K562 (cell line): ENCODE measurements around the gene ARL14. TPM values are rescaled to one million over a fixed set of nuclear protein-coding genes. Genes with fewer than 3 reads are reported as not detected.

Experiments used
- ATAC-seq: fragments of 200-7000 bp; cut with Tn5 transposase; 3 replicates; pipeline ENCODE4 v1.9.1; 2020; ENCODE audit warnings: moderate library complexity
- BruUV-seq: library from RNA; stranded (reverse); fragments of 400-500 nt; replicated peaks from 2 replicates; lab custom pipeline; 2021; lab: Mats Ljungman, UMichigan
- CTCF ChIA-PET: fragments of 300-600 bp; formaldehyde crosslinking; extraction: SDS; loops from one replicate; lab custom pipeline; 2021; ENCODE audit warnings: low intra/inter-chr PET ratio; lab: Yijun Ruan, JAX
- POLR2A ChIA-PET: fragments of 300-600, 350-650 bp; sonication (Branson Sonifier 250); formaldehyde crosslinking; extraction: SDS; loops from one replicate; lab custom pipeline; 2021; ENCODE audit warnings: antibody characterized with exemption, inconsistent platforms; lab: Yijun Ruan, JAX
- DNase-seq, 4 experiments: peaks; one replicate each; pipeline versions ENCODE4 v3.0.0 to v3.0.0-alpha.2; 2011 to 2018; ENCODE audit warnings: low spot score in 3 of 4, mixed read lengths in 3 of 4; ENCODE audit errors: extremely low read depth in 1 of 4
- FAIRE-seq: peaks from 2 replicates; lab custom pipeline; 2011; peaks lifted over from hg19 to GRCh38; lab: Jason Lieb, UNC
- H2AFZ ChIP-seq: 2 replicates; pipeline ENCODE4 v1.6.0; 2011; ENCODE audit warnings: low read depth, low read length, control low read depth, inconsistent platforms
- H3K27ac ChIP-seq: fragments of 200-600 bp; 3 replicates; pipeline ENCODE4 v1.8.0; 2011; ENCODE audit warnings: low read depth, mild to moderate bottlenecking, control low read depth, inconsistent platforms, low read length, moderate library complexity, mixed read lengths; ENCODE audit errors: extremely low read depth
- H3K27me3 ChIP-seq, 2 experiments: fragments of 300-600 bp in 1 of 2; 2 replicates in 1 of 2; 3 replicates in 1 of 2; pipeline versions ENCODE4 v1.6.0 to v1.8.0; 2011; ENCODE audit warnings: inconsistent platforms in 2 of 2, low read length in 2 of 2, mild to moderate bottlenecking in 1 of 2, mixed read lengths in 1 of 2, moderate library complexity in 1 of 2; ENCODE audit not compliant: control insufficient read depth in 2 of 2, insufficient read depth in 2 of 2
- H3K36me3 ChIP-seq: fragments of 300-600 bp; 3 replicates; pipeline ENCODE4 v1.8.0; 2011; ENCODE audit warnings: mild to moderate bottlenecking, low read length, inconsistent platforms; ENCODE audit not compliant: control insufficient read depth, insufficient read depth
- H3K4me1 ChIP-seq, 2 experiments: fragments of 200-600 bp in 1 of 2; replicated peaks in 1 of 2; 2 replicates in 1 of 2; 3 replicates in 1 of 2; pipeline versions ENCODE4 v1.5.1 to v1.8.0; 2011; ENCODE audit warnings: inconsistent platforms in 2 of 2, low read length in 2 of 2, mild to moderate bottlenecking in 1 of 2, mixed read lengths in 1 of 2, moderate library complexity in 1 of 2; ENCODE audit not compliant: control insufficient read depth in 2 of 2, insufficient read depth in 2 of 2
- H3K4me2 ChIP-seq: 2 replicates; pipeline ENCODE4 v1.6.1; 2011; ENCODE audit warnings: low read length, control low read depth, inconsistent platforms, mixed read lengths; ENCODE audit not compliant: insufficient read depth
- H3K4me3 ChIP-seq: fragments of 200-600 bp; sonication (generic), shearing (Covaris generic); 2 replicates; pipeline ENCODE4 v1.5.1; 2016; ENCODE audit warnings: control low read depth, inconsistent platforms
- H3K79me2 ChIP-seq: fragments of 200-600 bp; 3 replicates; pipeline ENCODE4 v1.8.0; 2011; ENCODE audit warnings: low read length, inconsistent platforms; ENCODE audit not compliant: control insufficient read depth, insufficient read depth
- H3K9ac ChIP-seq, 2 experiments: 2 replicates each; pipeline versions ENCODE4 v1.6.0 to v1.6.1; 2011; ENCODE audit warnings: low read depth in 2 of 2, low read length in 2 of 2, control low read depth in 1 of 2, inconsistent platforms in 1 of 2, mild to moderate bottlenecking in 1 of 2, mixed read lengths in 1 of 2; ENCODE audit not compliant: insufficient read depth in 1 of 2
- H3K9me1 ChIP-seq: one replicate; pipeline ENCODE4 v1.6.0; 2011; ENCODE audit warnings: inconsistent platforms, mild to moderate bottlenecking, low read length, moderate library complexity; ENCODE audit not compliant: control insufficient read depth, insufficient read depth
- H3K9me3 ChIP-seq: replicated peaks from 2 replicates; pipeline ENCODE4 v1.5.1; 2011; ENCODE audit warnings: low read depth, low read length, inconsistent platforms; ENCODE audit not compliant: control insufficient read depth, insufficient read depth
- H4K20me1 ChIP-seq: replicated peaks from 2 replicates; pipeline ENCODE4 v1.6.1; 2011; ENCODE audit warnings: low read length, inconsistent platforms, mixed read lengths; ENCODE audit not compliant: control insufficient read depth, insufficient read depth
- ARID4B ChIP-seq: sonication (generic); formaldehyde crosslinking; IDR thresholded peaks from 2 replicates; pipeline ENCODE4 v1.8.0; 2022; ENCODE audit warnings: mild to moderate bottlenecking, missing genetic modification reagents
- ATF3 ChIP-seq, 2 experiments: fragments of 450-650 bp in 1 of 2; sonication (generic) in 1 of 2; formaldehyde crosslinking in 1 of 2; IDR thresholded peaks in 1 of 2; conservative IDR thresholded peaks in 1 of 2; 2 replicates each; pipeline versions ENCODE4 v1.6.1 to v1.8.1; 2016 to 2023; ENCODE audit warnings: mild to moderate bottlenecking in 2 of 2, moderate library complexity in 2 of 2, inconsistent platforms in 1 of 2, missing genetic modification reagents in 1 of 2
- STAG1 ChIP-seq: sonication (generic); formaldehyde crosslinking; IDR thresholded peaks from 2 replicates; pipeline ENCODE4 v1.5.0; 2020; ENCODE audit warnings: missing genetic modification reagents, borderline replicate concordance
- STAT6 ChIP-seq: sonication (generic); formaldehyde crosslinking; IDR thresholded peaks from 2 replicates; pipeline ENCODE4 v1.8.1; 2023; ENCODE audit warnings: mild to moderate bottlenecking, missing genetic modification reagents
- THRAP3 ChIP-seq: fragments of 450-650 bp; IDR thresholded peaks from 2 replicates; pipeline ENCODE4 v1.6.1; 2016; ENCODE audit warnings: mild to moderate bottlenecking, inconsistent platforms, borderline replicate concordance
- ZFP36 ChIP-seq: fragments of 150-350 bp; IDR thresholded peaks from 2 replicates; pipeline ENCODE4 v1.6.1; 2018; ENCODE audit warnings: low read length, low read depth; ENCODE audit not compliant: partially characterized antibody
- ZKSCAN1 ChIP-seq: fragments of 150-350 bp; IDR thresholded peaks from 2 replicates; pipeline ENCODE4 v1.6.1; 2016; ENCODE audit warnings: low read depth, low read length
- ZNF239 ChIP-seq: fragments of 250-450 bp; sonication (Bioruptor Pico); IDR thresholded peaks from 2 replicates; pipeline ENCODE4 v1.4.0; 2020; ENCODE audit warnings: mild to moderate bottlenecking
- ZNF668 ChIP-seq: fragments of 250-450 bp; sonication (Bioruptor Pico); IDR thresholded peaks from 2 replicates; pipeline ENCODE4 v1.8.0; 2022; ENCODE audit warnings: mild to moderate bottlenecking, inconsistent platforms
- WGBS: fragments of 100-300 bp; shearing (Covaris generic); methylation state at CpG from one replicate; pipeline ENCODE4 v1.1.6; 2016; ENCODE audit warnings: low coverage, mixed read lengths; ENCODE audit not compliant: insufficient coverage; ENCODE audit errors: missing lambda C conversion rate; 5-methylcytosine and 5-hydroxymethylcytosine counted together
- in situ Hi-C: fragments of 300-500 bp; cut with MboI; formaldehyde crosslinking; loops from 4 replicates; pipeline ENCODE4 v1.15.0; 2018; ENCODE audit warnings: inconsistent platforms, mixed read lengths
- intact Hi-C: fragments of 100-400 bp; cut with micrococcal nuclease; formaldehyde crosslinking; loops from 2 replicates; pipeline ENCODE4 v1.14.2; 2022
- polyA plus RNA-seq, 8 experiments: library from polyadenylated mRNA; depleted of rRNA in 4 of 8; stranded (reverse) in 5 of 8; unstranded in 3 of 8; fragments of >200 nt; fragmentation: Nextera tagmentation in 2 of 8; fragmentation: Illumina TruSeq in 1 of 8; extraction: Ambion mirVana in 2 of 8; extraction: Trizol in 1 of 8; gene quantifications; 2 replicates each; pipeline versions ENCODE4 v1.2.1 to v1.2.3, GENCODE V29; 2011 to 2014; ENCODE audit warnings: inconsistent platforms in 1 of 8, missing spikeins in 1 of 8
- total RNA-seq, 7 experiments: library from RNA; depleted of rRNA in 6 of 7; stranded (reverse); fragments of >200 nt in 6 of 7; fragmentation: Illumina TruSeq in 2 of 7; extraction: Trizol in 2 of 7; gene quantifications; 2 replicates each; pipeline versions ENCODE4 v1.2.1 to v1.2.3, GENCODE V29; 2011 to 2021; ENCODE audit warnings: low replicate concordance in 1 of 7

Gene ARL14
- total and polyA plus RNA-seq, 9 of the 15 experiments (the other 6 are each of a cell fraction or from before 2014, with no cell fraction given), result not detected

GRCh38 chr3:160671231-160671630 is 5.7 kb upstream of the ARL14 start (continued):
- TF ChIP-seq THRAP3 (no peak), ATF3 (IDR thresholded peaks at IDR 0.05) (no peak), ATF3 (CRISPR knock-in tag; conservative IDR thresholded peaks at IDR 0.05) (no peak)

GRCh38 chr3:160671995-160672394 is 5.0 kb upstream of the ARL14 start:
- FAIRE-seq, result no peak
- WGBS, result 2% methylated on average over 2 of the region's 2 CpGs
- ATAC-seq, result no peak

More at GRCh38 chr3:160671995-160672394, 5.0 kb upstream of the ARL14 start:
- H3K27ac ChIP-seq, result no peak overlapping the region
- H3K9me3 ChIP-seq, result no peaks in the 10 kb centered on the region
- no peak overlapping the region for H3K9ac ChIP-seq
- H3K27me3 ChIP-seq, result no peaks in the 10 kb centered on the region; a peak in 1 of 5 replicates
- in situ Hi-C loops (no loop called here), intact Hi-C loops (no loop called here)
- no peak overlapping the region for H3K4me2 ChIP-seq
- no peaks in the 10 kb centered on the region for H4K20me1 ChIP-seq
- ChIA-PET POLR2A (no interaction called here), CTCF (no interaction called here)
- H2AFZ ChIP-seq, result no peak overlapping the region
- no peaks in the 10 kb centered on the region for H3K9me1 ChIP-seq
- no peaks in the 10 kb centered on the region for H3K36me3 ChIP-seq
- no peaks in the 10 kb centered on the region for H3K79me2 ChIP-seq
- DNase-seq, result no peak
- H3K4me3 ChIP-seq, result no peak overlapping the region
- BruUV-seq, result no TSS peak
- no peak for TF ChIP-seq ZKSCAN1
- TF ChIP-seq ARID4B (CRISPR knock-in tag), result no peak
- no peak for TF ChIP-seq ZNF239 (CRISPR knock-in tag)
- TF ChIP-seq ZNF668, result no peak
- TF ChIP-seq STAT6 (CRISPR knock-in tag), result no peak
- TF ChIP-seq ZFP36, result no peak
- TF ChIP-seq STAG1 (CRISPR knock-in tag), result no peak
- H3K4me1 ChIP-seq, result no peaks in the 10 kb centered on the region
